H9 (cell line): ENCODE results near the gene RNF220. TPM values are rescaled to one million over a fixed set of nuclear protein-coding genes. Genes with fewer than 3 reads are reported as not detected.

Source experiments
- DNase-seq: peaks from one replicate; pipeline ENCODE4 v3.0.0-alpha.2; 2017
- H2AFZ ChIP-seq: one replicate; pipeline ENCODE4 v1.6.1; 2013; ENCODE audit warnings: mild to moderate bottlenecking, low read length, control low read depth, moderate library complexity
- H2AK5ac ChIP-seq: 2 replicates; pipeline ENCODE4 v1.6.1; 2013; ENCODE audit warnings: low read length, control low read depth, mixed read lengths; ENCODE audit not compliant: insufficient read length
- H2BK120ac ChIP-seq: one replicate; pipeline ENCODE4 v1.6.1; 2013; ENCODE audit warnings: low read depth, mild to moderate bottlenecking, low read length, control low read depth, inconsistent platforms; ENCODE audit not compliant: poor library complexity, severe bottlenecking
- H2BK12ac ChIP-seq: 2 replicates; pipeline ENCODE4 v1.6.1; 2013; ENCODE audit warnings: low read length, control low read depth, mixed read lengths, low read depth; ENCODE audit not compliant: insufficient read length
- H2BK15ac ChIP-seq: 2 replicates; pipeline ENCODE4 v1.6.1; 2013; ENCODE audit warnings: low read depth, low read length, control low read depth
- H2BK20ac ChIP-seq: one replicate; pipeline ENCODE4 v1.6.1; 2013; ENCODE audit warnings: low read depth, mild to moderate bottlenecking, low read length, control low read depth, inconsistent platforms; ENCODE audit not compliant: poor library complexity, severe bottlenecking
- H2BK5ac ChIP-seq: 2 replicates; pipeline ENCODE4 v1.6.1; 2013; ENCODE audit warnings: low read length, control low read depth, mixed read lengths; ENCODE audit not compliant: insufficient read length
- H3K14ac ChIP-seq: 2 replicates; pipeline ENCODE4 v1.6.1; 2013; ENCODE audit warnings: low read length, control low read depth; ENCODE audit not compliant: insufficient read depth
- H3K18ac ChIP-seq: 2 replicates; pipeline ENCODE4 v1.6.1; 2013; ENCODE audit warnings: low read depth, mild to moderate bottlenecking, mixed read lengths, low read length, control low read depth; ENCODE audit not compliant: insufficient read length
- H3K23ac ChIP-seq: 2 replicates; pipeline ENCODE4 v1.6.1; 2013; ENCODE audit warnings: low read length, control low read depth, mixed read lengths, low read depth; ENCODE audit not compliant: insufficient read length
- H3K23me2 ChIP-seq: 2 replicates; pipeline ENCODE4 v1.6.1; 2013; ENCODE audit warnings: low read depth, mild to moderate bottlenecking, mixed read lengths, low read length, control low read depth; ENCODE audit not compliant: insufficient read length, poor library complexity, severe bottlenecking
- H3K27ac ChIP-seq: 2 replicates; pipeline ENCODE4 v1.5.1; 2013; ENCODE audit warnings: low read length, control low read depth, mixed read lengths, low read depth; ENCODE audit not compliant: insufficient read length
- H3K27me3 ChIP-seq: 2 replicates; pipeline ENCODE4 v1.6.1; 2013; ENCODE audit warnings: low read length, control low read depth, inconsistent platforms; ENCODE audit not compliant: insufficient read depth
- H3K4ac ChIP-seq: 2 replicates; pipeline ENCODE4 v1.6.1; 2013; ENCODE audit warnings: low read depth, mild to moderate bottlenecking, control low read depth, inconsistent platforms, low read length, moderate library complexity
- H3K4me1 ChIP-seq: 2 replicates; pipeline ENCODE4 v1.6.1; 2013; ENCODE audit warnings: low read length, control low read depth, inconsistent platforms; ENCODE audit not compliant: insufficient read depth
- H3K4me2 ChIP-seq: 2 replicates; pipeline ENCODE4 v1.6.1; 2013; ENCODE audit warnings: low read length, control low read depth, mixed read lengths; ENCODE audit not compliant: insufficient read length, insufficient read depth
- H3K56ac ChIP-seq: 2 replicates; pipeline ENCODE4 v1.6.1; 2013; ENCODE audit warnings: low read depth, mild to moderate bottlenecking, mixed read lengths, low read length, control low read depth; ENCODE audit not compliant: insufficient read length
- H3K79me1 ChIP-seq: 2 replicates; pipeline ENCODE4 v1.6.1; 2013; ENCODE audit warnings: low read depth, mild to moderate bottlenecking, moderate library complexity, low read length, control low read depth, inconsistent platforms; ENCODE audit not compliant: insufficient read depth, poor library complexity, severe bottlenecking
- H3K79me2 ChIP-seq: 2 replicates; pipeline ENCODE4 v1.6.1; 2013; ENCODE audit warnings: low read length, control low read depth, inconsistent platforms; ENCODE audit not compliant: insufficient read depth
- H3K9ac ChIP-seq: 2 replicates; pipeline ENCODE4 v1.6.1; 2013; ENCODE audit warnings: low read length, control low read depth, mixed read lengths; ENCODE audit not compliant: insufficient read length; ENCODE audit errors: extremely low read depth
- H3K9me3 ChIP-seq: one replicate; pipeline ENCODE4 v1.6.1; 2013; ENCODE audit warnings: low read depth, low read length, inconsistent platforms; ENCODE audit not compliant: control insufficient read depth
- H3T11ph ChIP-seq: one replicate; pipeline ENCODE4 v1.6.1; 2013; ENCODE audit warnings: mild to moderate bottlenecking, low read length, control low read depth, inconsistent platforms
- H4K20me1 ChIP-seq: one replicate; pipeline ENCODE4 v1.6.1; 2013; ENCODE audit not compliant: control insufficient read depth, insufficient read length, insufficient read depth
- H4K5ac ChIP-seq: 2 replicates; pipeline ENCODE4 v1.6.1; 2013; ENCODE audit warnings: low read depth, mild to moderate bottlenecking, mixed read lengths, low read length, control low read depth; ENCODE audit not compliant: insufficient read length
- H4K8ac ChIP-seq: replicated peaks from 2 replicates; pipeline ENCODE4 v1.6.1; 2013; ENCODE audit warnings: low read length, control low read depth, mixed read lengths, low read depth; ENCODE audit not compliant: insufficient read length
- H4K91ac ChIP-seq: 2 replicates; pipeline ENCODE4 v1.6.1; 2013; ENCODE audit warnings: low read depth, mild to moderate bottlenecking, moderate library complexity, mixed read lengths, low read length, control low read depth; ENCODE audit not compliant: insufficient read length
- H3K27ac Mint-ChIP-seq, 3 experiments: 2 replicates in 2 of 3; 3 replicates in 1 of 3; pipeline ENCODE4 v1.8.0; 2020 to 2021; ENCODE audit warnings: mixed read lengths in 3 of 3, mild to moderate bottlenecking in 1 of 3, moderate library complexity in 1 of 3
- H3K27me3 Mint-ChIP-seq: 2 replicates; pipeline ENCODE4 v1.8.0; 2021; ENCODE audit warnings: low read depth, mild to moderate bottlenecking, moderate library complexity, mixed read lengths
- H3K36me3 Mint-ChIP-seq, 3 experiments: 2 replicates in 2 of 3; 3 replicates in 1 of 3; pipeline ENCODE4 v1.8.0; 2020 to 2021; ENCODE audit warnings: low read depth in 3 of 3, mixed read lengths in 3 of 3; ENCODE audit not compliant: insufficient read depth in 1 of 3
- H3K4me1 Mint-ChIP-seq, 2 experiments: 2 replicates each; pipeline ENCODE4 v1.8.0; 2020; ENCODE audit warnings: mixed read lengths in 2 of 2
- H3K4me3 Mint-ChIP-seq, 2 experiments: 2 replicates in 1 of 2; 3 replicates in 1 of 2; pipeline ENCODE4 v1.8.0; 2020 to 2021; ENCODE audit warnings: mild to moderate bottlenecking in 2 of 2, mixed read lengths in 2 of 2, moderate library complexity in 1 of 2
- H3K9me3 Mint-ChIP-seq, 2 experiments: 2 replicates in 1 of 2; 3 replicates in 1 of 2; pipeline ENCODE4 v1.8.0; 2020; ENCODE audit warnings: mild to moderate bottlenecking in 2 of 2, mixed read lengths in 2 of 2, moderate library complexity in 1 of 2
- WGBS: extraction: QIAGEN DNeasy Blood & Tissue Kit; methylation state at CpG from one replicate; pipeline ENCODE4 v1.1.7; 2013; ENCODE audit warnings: missing lambda C conversion rate, low lambda C conversion rate, mixed read lengths; ENCODE audit not compliant: insufficient read length; ENCODE audit errors: extremely low coverage; 5-methylcytosine and 5-hydroxymethylcytosine counted together
- total RNA-seq: library from RNA; stranded (reverse); gene quantifications from 2 replicates; pipeline ENCODE4 v1.2.1, GENCODE V29; 2021
- TF ChIP-seq, protein P1 (sequence below): fragments of 200-600 bp; sonication (generic); conservative IDR thresholded peaks from 3 replicates; pipeline ENCODE4 v1.8.0; 2021; ENCODE audit warnings: antibody characterized with exemption, mild to moderate bottlenecking

The RNF220 gene
- total RNA-seq, 1 experiment from 2014 or later = 109 TPM

DNA sequence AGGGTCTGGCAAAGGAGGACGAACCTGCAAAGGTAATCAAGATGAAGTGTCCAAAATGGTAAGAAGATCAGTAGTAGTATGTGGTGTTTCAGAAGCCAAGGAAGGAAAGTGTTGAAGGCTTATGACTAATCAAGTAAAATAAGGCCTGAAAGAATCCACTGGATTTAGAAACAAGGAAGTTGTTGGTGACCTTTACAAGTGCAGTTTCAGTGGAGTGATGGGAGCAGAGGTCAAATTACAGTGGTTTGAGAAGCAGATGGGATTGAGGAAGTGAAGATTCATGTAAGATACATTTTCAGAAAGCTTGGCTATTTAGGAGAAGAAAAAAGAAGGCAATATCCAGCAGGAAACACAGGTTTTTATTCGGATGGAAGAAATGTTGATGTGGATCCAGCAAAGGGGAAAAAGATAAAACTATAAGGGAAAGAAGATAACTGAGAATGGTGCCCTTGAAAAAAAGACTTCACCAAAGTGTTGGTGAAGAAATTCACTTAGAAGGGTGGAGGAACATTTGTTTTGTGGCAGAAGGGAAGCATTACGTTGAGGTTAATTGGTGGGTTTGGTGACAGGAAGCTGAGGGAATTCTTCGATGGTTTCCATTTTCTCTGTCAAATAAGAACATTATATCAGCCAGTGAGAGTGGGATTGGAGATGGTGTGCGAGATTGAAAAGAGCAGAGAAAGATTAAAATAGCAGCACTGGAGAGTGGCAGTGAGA, 271.6 kb downstream of the RNF220 start:
- H4K20me1 ChIP-seq = no peaks in the 10 kb centered on the region
- H2BK15ac ChIP-seq = no peak overlapping the region
- H4K5ac ChIP-seq = no peak overlapping the region
- H3K36me3 Mint-ChIP-seq = peaks cover 0 to 5% (median 0%) of the 10 kb centered on the region in 3 experiments; a peak in 3 of 7 replicates
- H4K91ac ChIP-seq = no peak overlapping the region
- WGBS = no CpG with 5 or more reads among the region's 5 CpGs
- no peak overlapping the region for H3K27ac Mint-ChIP-seq
- H2BK20ac ChIP-seq = no peak overlapping the region
- TF ChIP-seq, protein P1, sequence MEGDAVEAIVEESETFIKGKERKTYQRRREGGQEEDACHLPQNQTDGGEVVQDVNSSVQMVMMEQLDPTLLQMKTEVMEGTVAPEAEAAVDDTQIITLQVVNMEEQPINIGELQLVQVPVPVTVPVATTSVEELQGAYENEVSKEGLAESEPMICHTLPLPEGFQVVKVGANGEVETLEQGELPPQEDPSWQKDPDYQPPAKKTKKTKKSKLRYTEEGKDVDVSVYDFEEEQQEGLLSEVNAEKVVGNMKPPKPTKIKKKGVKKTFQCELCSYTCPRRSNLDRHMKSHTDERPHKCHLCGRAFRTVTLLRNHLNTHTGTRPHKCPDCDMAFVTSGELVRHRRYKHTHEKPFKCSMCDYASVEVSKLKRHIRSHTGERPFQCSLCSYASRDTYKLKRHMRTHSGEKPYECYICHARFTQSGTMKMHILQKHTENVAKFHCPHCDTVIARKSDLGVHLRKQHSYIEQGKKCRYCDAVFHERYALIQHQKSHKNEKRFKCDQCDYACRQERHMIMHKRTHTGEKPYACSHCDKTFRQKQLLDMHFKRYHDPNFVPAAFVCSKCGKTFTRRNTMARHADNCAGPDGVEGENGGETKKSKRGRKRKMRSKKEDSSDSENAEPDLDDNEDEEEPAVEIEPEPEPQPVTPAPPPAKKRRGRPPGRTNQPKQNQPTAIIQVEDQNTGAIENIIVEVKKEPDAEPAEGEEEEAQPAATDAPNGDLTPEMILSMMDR = no peak
- peaks cover 9% of the 10 kb centered on the region for H3K4me1 ChIP-seq
- no peaks in the 10 kb centered on the region for H3K27me3 Mint-ChIP-seq
- no peaks in the 10 kb centered on the region for H3K23me2 ChIP-seq
- H3K4me1 Mint-ChIP-seq = peaks cover 22 to 24% of the 10 kb centered on the region in 2 experiments
- H3K14ac ChIP-seq = no peak overlapping the region
- no peak overlapping the region for H2BK120ac ChIP-seq
- no peaks in the 10 kb centered on the region for H3K27me3 ChIP-seq
- no peak overlapping the region for H3K9ac ChIP-seq
- no peak overlapping the region for H2BK12ac ChIP-seq
- H3T11ph ChIP-seq = no peak overlapping the region
- no peak overlapping the region for H2BK5ac ChIP-seq
- no peak overlapping the region for H3K18ac ChIP-seq
- no peak overlapping the region for H3K27ac ChIP-seq
- no peak overlapping the region for H3K23ac ChIP-seq
- H3K79me2 ChIP-seq = no peaks in the 10 kb centered on the region
- H2AFZ ChIP-seq = no peak overlapping the region
- H3K56ac ChIP-seq = no peak overlapping the region
- no peaks in the 10 kb centered on the region for H3K9me3 ChIP-seq
- DNase-seq = no peak
- no peak overlapping the region for H3K4me3 Mint-ChIP-seq
- H3K9me3 Mint-ChIP-seq = no peaks in the 10 kb centered on the region; a peak in 1 of 5 replicates
- H3K79me1 ChIP-seq = no peaks in the 10 kb centered on the region
- no peak overlapping the region for H3K4me2 ChIP-seq
- H2AK5ac ChIP-seq = no peak overlapping the region
- no peak overlapping the region for H4K8ac ChIP-seq
- no peak overlapping the region for H3K4ac ChIP-seq
